Limb (tissue), 2 donors: ENCODE data around the gene ANGPT4.

Experiments
- DNase-seq, 2 donors: peaks; one replicate each; pipeline ENCODE4 v3.0.0-alpha.2; 2016; ENCODE audit errors: extremely low spot score in 2 of 2

ANGPT4 gene

GRCh38 chr20:826695-827323 lies 89.3 kb downstream of the ANGPT4 start:
- DNase-seq, result no peak

GRCh38 chr20:825710-826421 lies 90.3 kb downstream of the ANGPT4 start:
- DNase-seq, result no peak

- DNase-seq, result no peak
Observed at GRCh38 chr20:824916-825315, 91.2 kb downstream of the ANGPT4 start.

GRCh38 chr20:824490-824889 lies 91.6 kb downstream of the ANGPT4 start:
- no peak for DNase-seq

- no peak for DNase-seq
Observed at GRCh38 chr20:823574-823902, 92.6 kb downstream of the ANGPT4 start.

GRCh38 chr20:822651-823573 lies 93.2 kb downstream of the ANGPT4 start:
- DNase-seq, result no peak

GRCh38 chr20:821731-822065 lies 94.4 kb downstream of the ANGPT4 start:
- no peak for DNase-seq

- no peak for DNase-seq
Observed at GRCh38 chr20:821046-821730, 94.9 kb downstream of the ANGPT4 start.

GRCh38 chr20:820323-820953 lies 95.7 kb downstream of the ANGPT4 start:
- no peak for DNase-seq
